GM12878 (cell line): Measurements from ENCODE around the gene GBP5. TPM values are rescaled to one million over a fixed set of nuclear protein-coding genes. Genes with fewer than 3 reads are reported as not detected.

Source experiments
- polyA plus RNA-seq, 11 experiments: library from polyadenylated mRNA; depleted of rRNA in 4 of 11; unstranded in 6 of 11; stranded (reverse) in 5 of 11; fragments of >200 nt; fragmentation: Nextera tagmentation in 4 of 11; fragmentation: Illumina TruSeq in 1 of 11; extraction: Ambion mirVana in 4 of 11; extraction: Trizol in 1 of 11; gene quantifications; 1 replicate in 1 of 11; 2 replicates in 10 of 11; pipeline versions ENCODE4 v1.2.1 to v1.2.3, GENCODE V29; 2011 to 2016; ENCODE audit warnings: inconsistent platforms in 2 of 11, missing spikeins in 2 of 11, low read depth in 1 of 11
- total RNA-seq, 4 experiments: library from RNA; depleted of rRNA in 3 of 4; stranded (reverse); fragments of >200 nt in 3 of 4; fragmentation: Illumina TruSeq in 1 of 4; extraction: Trizol in 1 of 4; gene quantifications; 2 replicates each; pipeline versions ENCODE4 v1.2.1 to v1.2.3, GENCODE V29; 2013 to 2021

The GBP5 gene
- total and polyA plus RNA-seq, 10 of the 15 experiments (the other 5 are each of a cell fraction or from before 2014, with no cell fraction given): 0.17 to 1.0 (median 0.42) TPM

Other genes starting within 250 kb of the GBP5 start
- gene GBP3, start 250.0 kb downstream of the GBP5 start, total RNA-seq (2014; rRNA removed): 2.6 TPM in 2 replicates
- gene GBP3, start 250.0 kb downstream of the GBP5 start, total RNA-seq (2014; rRNA removed; fragmentation: Illumina TruSeq; extraction: Trizol): 2.7 and 3.3 TPM in 2 replicates
- gene GBP3, start 250.0 kb downstream of the GBP5 start, total RNA-seq (2021): 1.8 and 2.4 TPM in 2 replicates
- gene GBP3, start 250.0 kb downstream of the GBP5 start, polyA plus RNA-seq (2011; rRNA removed): 3.1 and 3.8 TPM in 2 replicates
- gene GBP3, start 250.0 kb downstream of the GBP5 start, polyA plus RNA-seq (2014; fragmentation: Illumina TruSeq; extraction: Trizol): 2.1 and 5.7 TPM in 2 replicates
- 1 to 10 TPM in 1 of 2 experiments, under 1 TPM in 1; 0.32 to 1.2 TPM for gene GBP3, start 250.0 kb downstream of the GBP5 start, polyA plus RNA-seq (2014; fragmentation: Nextera tagmentation; extraction: Ambion mirVana)
- gene GBP3, start 250.0 kb downstream of the GBP5 start, polyA plus RNA-seq (2014; rRNA removed): 1.2 and 1.4 TPM in 2 replicates
- gene GBP3, start 250.0 kb downstream of the GBP5 start, polyA plus RNA-seq (2016; fragmentation: Nextera tagmentation; extraction: Ambion mirVana): under 1 TPM; 0.21 to 0.98 TPM
- 5.1 and 5.3 TPM in 2 replicates for gene GBP1, start 207.7 kb downstream of the GBP5 start, total RNA-seq (2014; rRNA removed)
- 6.8 and 6.9 TPM in 2 replicates for gene GBP1, start 207.7 kb downstream of the GBP5 start, total RNA-seq (2014; rRNA removed; fragmentation: Illumina TruSeq; extraction: Trizol)
- gene GBP1, start 207.7 kb downstream of the GBP5 start, total RNA-seq (2021): 3.9 and 4.8 TPM in 2 replicates
- 8.7 and 8.9 TPM in 2 replicates for gene GBP1, start 207.7 kb downstream of the GBP5 start, polyA plus RNA-seq (2011; rRNA removed)
- gene GBP1, start 207.7 kb downstream of the GBP5 start, polyA plus RNA-seq (2014; fragmentation: Illumina TruSeq; extraction: Trizol): 7.2 and 8.4 TPM in 2 replicates
- gene GBP1, start 207.7 kb downstream of the GBP5 start, polyA plus RNA-seq (2014; fragmentation: Nextera tagmentation; extraction: Ambion mirVana): 1 to 10 TPM; 3.6 to 6.2 TPM
- gene GBP1, start 207.7 kb downstream of the GBP5 start, polyA plus RNA-seq (2014; rRNA removed): 3.4 and 4.2 TPM in 2 replicates
- gene GBP1, start 207.7 kb downstream of the GBP5 start, polyA plus RNA-seq (2016; fragmentation: Nextera tagmentation; extraction: Ambion mirVana): 1 to 10 TPM; 1.5 to 1.8 TPM
- 3.2 and 3.5 TPM in 2 replicates for gene GBP2, start 146.7 kb downstream of the GBP5 start, total RNA-seq (2014; rRNA removed)
- 5.9 and 7.7 TPM in 2 replicates for gene GBP2, start 146.7 kb downstream of the GBP5 start, total RNA-seq (2014; rRNA removed; fragmentation: Illumina TruSeq; extraction: Trizol)
- gene GBP2, start 146.7 kb downstream of the GBP5 start, total RNA-seq (2021): 3.1 TPM in 2 replicates
- 5.6 and 6.1 TPM in 2 replicates for gene GBP2, start 146.7 kb downstream of the GBP5 start, polyA plus RNA-seq (2011; rRNA removed)
- 5.2 and 7.7 TPM in 2 replicates for gene GBP2, start 146.7 kb downstream of the GBP5 start, polyA plus RNA-seq (2014; fragmentation: Illumina TruSeq; extraction: Trizol)
- 1 to 10 TPM; 2.6 to 4.0 TPM for gene GBP2, start 146.7 kb downstream of the GBP5 start, polyA plus RNA-seq (2014; fragmentation: Nextera tagmentation; extraction: Ambion mirVana)
- 3.2 TPM in 2 replicates for gene GBP2, start 146.7 kb downstream of the GBP5 start, polyA plus RNA-seq (2014; rRNA removed)
- gene GBP2, start 146.7 kb downstream of the GBP5 start, polyA plus RNA-seq (2016; fragmentation: Nextera tagmentation; extraction: Ambion mirVana): 1 to 10 TPM; 1.6 TPM
- not detected in 2 replicates for gene GBP7, start 96.9 kb downstream of the GBP5 start, total RNA-seq (2014; rRNA removed)
- gene GBP7, start 96.9 kb downstream of the GBP5 start, total RNA-seq (2014; rRNA removed; fragmentation: Illumina TruSeq; extraction: Trizol): not detected in 2 replicates
- not detected in 2 replicates for gene GBP7, start 96.9 kb downstream of the GBP5 start, total RNA-seq (2021)
- gene GBP7, start 96.9 kb downstream of the GBP5 start, polyA plus RNA-seq (2011; rRNA removed): not detected in 2 replicates
- gene GBP7, start 96.9 kb downstream of the GBP5 start, polyA plus RNA-seq (2014; fragmentation: Illumina TruSeq; extraction: Trizol): not detected in 2 replicates
- gene GBP7, start 96.9 kb downstream of the GBP5 start, polyA plus RNA-seq (2014; fragmentation: Nextera tagmentation; extraction: Ambion mirVana): not detected
- gene GBP7, start 96.9 kb downstream of the GBP5 start, polyA plus RNA-seq (2014; rRNA removed): not detected in 2 replicates
- gene GBP7, start 96.9 kb downstream of the GBP5 start, polyA plus RNA-seq (2016; fragmentation: Nextera tagmentation; extraction: Ambion mirVana): not detected
- gene GBP4, start 73.9 kb downstream of the GBP5 start, total RNA-seq (2014; rRNA removed): 2.5 and 3.5 TPM in 2 replicates
- 3.7 and 4.0 TPM in 2 replicates for gene GBP4, start 73.9 kb downstream of the GBP5 start, total RNA-seq (2014; rRNA removed; fragmentation: Illumina TruSeq; extraction: Trizol)
- 3.3 and 4.3 TPM in 2 replicates for gene GBP4, start 73.9 kb downstream of the GBP5 start, total RNA-seq (2021)
- gene GBP4, start 73.9 kb downstream of the GBP5 start, polyA plus RNA-seq (2011; rRNA removed): 41.9 and 46.1 TPM in 2 replicates
- 3.8 and 5.6 TPM in 2 replicates for gene GBP4, start 73.9 kb downstream of the GBP5 start, polyA plus RNA-seq (2014; fragmentation: Illumina TruSeq; extraction: Trizol)
- gene GBP4, start 73.9 kb downstream of the GBP5 start, polyA plus RNA-seq (2014; fragmentation: Nextera tagmentation; extraction: Ambion mirVana): 1 to 10 TPM; 2.4 to 2.5 TPM
- 2.4 and 3.6 TPM in 2 replicates for gene GBP4, start 73.9 kb downstream of the GBP5 start, polyA plus RNA-seq (2014; rRNA removed)
- gene GBP4, start 73.9 kb downstream of the GBP5 start, polyA plus RNA-seq (2016; fragmentation: Nextera tagmentation; extraction: Ambion mirVana): 1 to 10 TPM; 3.0 to 3.3 TPM
- not detected in 2 replicates for gene GBP6, start 91.2 kb upstream of the GBP5 start, total RNA-seq (2014; rRNA removed)
- 0.04 TPM in 1 of 2 replicates, not detected in the other for gene GBP6, start 91.2 kb upstream of the GBP5 start, total RNA-seq (2014; rRNA removed; fragmentation: Illumina TruSeq; extraction: Trizol)
- not detected in 2 replicates for gene GBP6, start 91.2 kb upstream of the GBP5 start, total RNA-seq (2021)
- 2.7 and 3.5 TPM in 2 replicates for gene GBP6, start 91.2 kb upstream of the GBP5 start, polyA plus RNA-seq (2011; rRNA removed)
- not detected in 2 replicates for gene GBP6, start 91.2 kb upstream of the GBP5 start, polyA plus RNA-seq (2014; fragmentation: Illumina TruSeq; extraction: Trizol)
- under 1 TPM in 1 of 2 experiments, not detected in 1; 0.05 TPM for gene GBP6, start 91.2 kb upstream of the GBP5 start, polyA plus RNA-seq (2014; fragmentation: Nextera tagmentation; extraction: Ambion mirVana)
- gene GBP6, start 91.2 kb upstream of the GBP5 start, polyA plus RNA-seq (2014; rRNA removed): 0.03 TPM in 1 of 2 replicates, not detected in the other
- gene GBP6, start 91.2 kb upstream of the GBP5 start, polyA plus RNA-seq (2016; fragmentation: Nextera tagmentation; extraction: Ambion mirVana): not detected